ENCODE measurements around the gene TRIM29. TPM values are rescaled to one million over a fixed set of nuclear protein-coding genes. Genes with fewer than 3 reads are reported as not detected.

The TRIM29 gene
- total RNA-seq, 1 donor from 2014 or later: 146 TPM

DNA sequence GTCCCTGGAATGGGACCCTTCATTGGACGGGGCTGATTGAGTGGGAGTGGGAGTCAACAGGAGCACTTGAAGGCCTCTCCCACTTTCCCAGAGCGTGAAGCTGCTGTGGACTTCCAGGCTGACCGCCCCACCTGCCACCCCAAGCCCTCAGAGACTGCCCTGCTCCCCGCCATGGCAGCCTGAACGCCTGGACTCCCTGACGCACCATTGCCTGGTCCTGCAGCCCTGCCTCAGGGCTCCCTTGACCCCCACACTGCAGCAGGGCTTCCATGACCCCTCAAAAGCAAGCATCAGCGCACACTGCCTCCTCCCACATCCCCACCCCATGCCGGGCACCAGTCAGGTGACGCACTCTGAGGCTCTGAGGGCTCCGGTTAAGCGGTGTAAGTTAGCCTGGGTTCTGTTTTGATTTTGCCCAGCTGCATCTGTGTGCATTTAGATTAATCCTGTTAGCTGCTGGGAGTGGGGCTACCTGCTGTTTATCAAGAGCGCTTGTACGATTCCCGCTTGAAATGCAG, 39.4 kb downstream of the TRIM29 start:
- FAIRE-seq: no peak
- Histone ChIP-seq H3K4me3 (ENCODE audit: low read depth, low read length) (no peak overlapping the region), H3K36me3 (ENCODE audit: control insufficient read depth, insufficient read depth, low read length) (no peaks in the 10 kb centered on the region), H3K27me3 (ENCODE audit: control insufficient read depth, insufficient read depth, low read length) (peaks cover 7% of the 10 kb centered on the region)
- no peak for DNase-seq (ENCODE audit: low read depth)
- TF ChIP-seq, protein P1, sequence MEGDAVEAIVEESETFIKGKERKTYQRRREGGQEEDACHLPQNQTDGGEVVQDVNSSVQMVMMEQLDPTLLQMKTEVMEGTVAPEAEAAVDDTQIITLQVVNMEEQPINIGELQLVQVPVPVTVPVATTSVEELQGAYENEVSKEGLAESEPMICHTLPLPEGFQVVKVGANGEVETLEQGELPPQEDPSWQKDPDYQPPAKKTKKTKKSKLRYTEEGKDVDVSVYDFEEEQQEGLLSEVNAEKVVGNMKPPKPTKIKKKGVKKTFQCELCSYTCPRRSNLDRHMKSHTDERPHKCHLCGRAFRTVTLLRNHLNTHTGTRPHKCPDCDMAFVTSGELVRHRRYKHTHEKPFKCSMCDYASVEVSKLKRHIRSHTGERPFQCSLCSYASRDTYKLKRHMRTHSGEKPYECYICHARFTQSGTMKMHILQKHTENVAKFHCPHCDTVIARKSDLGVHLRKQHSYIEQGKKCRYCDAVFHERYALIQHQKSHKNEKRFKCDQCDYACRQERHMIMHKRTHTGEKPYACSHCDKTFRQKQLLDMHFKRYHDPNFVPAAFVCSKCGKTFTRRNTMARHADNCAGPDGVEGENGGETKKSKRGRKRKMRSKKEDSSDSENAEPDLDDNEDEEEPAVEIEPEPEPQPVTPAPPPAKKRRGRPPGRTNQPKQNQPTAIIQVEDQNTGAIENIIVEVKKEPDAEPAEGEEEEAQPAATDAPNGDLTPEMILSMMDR (IDR thresholded peaks at IDR 0.05; ENCODE audit: insufficient read depth, low read length, severe bottlenecking): no peak

DNA sequence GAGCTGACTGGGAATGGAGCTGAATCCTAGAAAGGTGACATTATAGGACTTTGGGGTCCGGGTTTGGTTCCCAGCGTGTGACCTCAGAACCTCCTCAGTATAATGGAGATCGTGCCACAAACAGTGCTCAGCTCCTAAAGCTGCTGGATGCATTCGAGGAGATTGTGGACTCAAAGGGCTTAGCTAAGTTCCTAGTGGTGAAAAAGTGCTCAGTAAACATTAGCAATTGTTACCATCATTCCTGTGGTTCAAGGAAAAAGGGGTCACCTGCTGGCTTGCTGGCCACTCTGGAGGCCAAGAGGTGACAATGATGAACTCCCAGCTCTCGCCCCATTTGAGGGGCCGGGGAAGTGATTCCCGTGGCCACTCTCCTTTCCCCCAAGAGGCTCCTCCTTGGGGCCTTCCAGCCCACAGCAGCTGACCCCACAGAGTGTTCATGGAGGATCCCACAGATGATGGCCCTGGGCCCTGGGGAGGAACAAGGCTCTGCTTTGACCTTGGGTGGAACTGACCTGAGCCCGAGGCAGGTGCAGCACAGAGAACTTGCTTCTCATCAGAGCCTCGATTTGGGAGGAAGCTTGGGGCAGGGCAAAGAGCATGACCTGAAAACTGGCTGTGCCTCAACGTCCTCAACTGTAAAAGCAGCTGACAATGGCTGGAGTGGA, 40.1 kb downstream of the TRIM29 start:
- FAIRE-seq: no peak
- TF ChIP-seq, protein P1 (IDR thresholded peaks at IDR 0.05; ENCODE audit: insufficient read depth, low read length, severe bottlenecking): no peak
- no peaks in the 10 kb centered on the region for H3K36me3 ChIP-seq (ENCODE audit: control insufficient read depth, insufficient read depth, low read length)
- peaks cover 7% of the 10 kb centered on the region for H3K27me3 ChIP-seq (ENCODE audit: control insufficient read depth, insufficient read depth, low read length)
- DNase-seq (ENCODE audit: low read depth): no peak
- H3K4me3 ChIP-seq (ENCODE audit: low read depth, low read length): no peak overlapping the region

- no peak for DNase-seq (ENCODE audit: low read depth)
- no peak overlapping the region for H3K4me3 ChIP-seq (ENCODE audit: low read depth, low read length)
- TF ChIP-seq, protein P1 (IDR thresholded peaks at IDR 0.05; ENCODE audit: insufficient read depth, low read length, severe bottlenecking): no peak
- H3K36me3 ChIP-seq (ENCODE audit: control insufficient read depth, insufficient read depth, low read length): no peaks in the 10 kb centered on the region
- H3K27me3 ChIP-seq (ENCODE audit: control insufficient read depth, insufficient read depth, low read length): peaks cover 4% of the 10 kb centered on the region
- FAIRE-seq: no peak
These were observed 41.3 kb downstream of the TRIM29 start for GRCh38 chr11:120096369-120097191.

GRCh38 chr11:120095516-120095915, 42.4 kb downstream of the TRIM29 start:
- DNase-seq (ENCODE audit: low read depth) (no peak), FAIRE-seq (no peak)
- Histone ChIP-seq H3K36me3 (ENCODE audit: control insufficient read depth, insufficient read depth, low read length) (no peaks in the 10 kb centered on the region), H3K27me3 (ENCODE audit: control insufficient read depth, insufficient read depth, low read length) (peaks cover 8% of the 10 kb centered on the region), H3K4me3 (ENCODE audit: low read depth, low read length) (no peak overlapping the region)
- TF ChIP-seq, protein P1 (IDR thresholded peaks at IDR 0.05; ENCODE audit: insufficient read depth, low read length, severe bottlenecking): no peak

DNA sequence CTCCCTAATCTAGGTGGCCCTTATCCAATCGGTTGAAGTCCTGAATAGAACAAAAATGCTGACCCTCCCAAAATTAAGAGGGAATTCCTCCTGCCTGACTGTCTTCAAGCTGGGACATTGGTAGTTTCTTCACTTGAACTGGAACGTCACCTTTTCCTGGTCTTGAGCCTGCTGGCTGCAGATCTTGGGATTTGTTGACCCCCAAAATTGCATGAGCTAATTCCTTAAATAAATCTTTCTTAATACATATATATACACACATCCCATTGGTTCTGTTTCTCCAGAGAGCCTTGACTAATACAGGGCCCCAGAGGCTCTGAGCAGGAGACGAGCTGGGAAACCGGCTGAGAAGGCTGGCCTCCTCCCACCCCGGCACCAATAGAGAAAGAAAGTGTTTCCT, 46.2 kb downstream of the TRIM29 start:
- Histone ChIP-seq H3K36me3 (ENCODE audit: control insufficient read depth, insufficient read depth, low read length) (no peaks in the 10 kb centered on the region), H3K27me3 (ENCODE audit: control insufficient read depth, insufficient read depth, low read length) (peaks cover 5% of the 10 kb centered on the region), H3K4me3 (ENCODE audit: low read depth, low read length) (no peak overlapping the region)
- TF ChIP-seq, protein P1 (IDR thresholded peaks at IDR 0.05; ENCODE audit: insufficient read depth, low read length, severe bottlenecking): no peak
- no peak for FAIRE-seq
- no peak for DNase-seq (ENCODE audit: low read depth)

Data from bronchial epithelial cell (primary cell).